Measurements from ENCODE around the gene GABRB1.
A peak's percentile ranks its signal among the peaks of the same experiment; 100 is the strongest.

Gene GABRB1

DNA sequence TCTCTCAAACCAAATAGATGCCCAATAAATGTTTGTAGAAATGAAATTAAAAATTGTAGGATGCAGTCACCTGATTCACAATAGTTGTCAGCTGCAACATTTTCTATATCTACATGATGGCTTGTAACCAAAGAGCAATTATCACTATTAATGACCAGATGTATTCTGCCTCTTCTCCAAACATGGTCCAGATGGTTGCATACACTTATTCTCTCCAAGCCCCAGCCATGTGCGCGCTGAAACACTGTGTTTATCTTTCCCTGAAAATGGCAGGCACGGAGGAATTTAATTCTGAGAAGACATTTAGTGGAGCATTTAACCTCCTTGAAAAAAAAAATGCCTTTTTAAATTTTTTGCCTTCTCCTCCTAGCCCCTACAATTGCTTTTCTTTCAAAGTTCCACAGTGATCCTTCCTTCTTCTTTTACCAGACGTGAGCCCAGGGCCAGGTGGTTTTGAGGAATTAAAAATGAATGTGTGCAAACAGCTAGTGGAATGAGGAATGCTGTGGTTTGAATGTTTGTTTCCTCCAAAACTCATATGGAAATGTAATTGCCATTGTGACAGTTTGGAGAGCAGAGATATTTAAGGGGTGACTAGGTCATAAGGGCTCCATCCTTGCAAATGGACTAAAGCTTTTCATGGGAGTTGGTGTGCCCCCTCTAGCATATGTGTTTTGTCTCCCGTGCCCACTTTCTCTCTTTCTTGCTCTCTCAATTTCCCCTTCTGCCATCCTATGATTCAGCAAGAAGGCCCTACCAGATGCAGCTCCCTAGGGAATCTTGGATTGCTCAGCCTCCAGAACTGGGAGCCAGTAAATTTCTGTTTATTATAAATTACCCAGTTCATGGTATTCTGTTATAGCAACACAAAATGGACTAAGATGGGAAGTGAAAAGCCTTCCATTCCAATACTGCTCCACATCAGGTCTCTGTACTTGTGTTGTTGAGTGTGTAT lies 136.0 kb downstream of the GABRB1 start:
- TF ChIP-seq, protein P1, sequence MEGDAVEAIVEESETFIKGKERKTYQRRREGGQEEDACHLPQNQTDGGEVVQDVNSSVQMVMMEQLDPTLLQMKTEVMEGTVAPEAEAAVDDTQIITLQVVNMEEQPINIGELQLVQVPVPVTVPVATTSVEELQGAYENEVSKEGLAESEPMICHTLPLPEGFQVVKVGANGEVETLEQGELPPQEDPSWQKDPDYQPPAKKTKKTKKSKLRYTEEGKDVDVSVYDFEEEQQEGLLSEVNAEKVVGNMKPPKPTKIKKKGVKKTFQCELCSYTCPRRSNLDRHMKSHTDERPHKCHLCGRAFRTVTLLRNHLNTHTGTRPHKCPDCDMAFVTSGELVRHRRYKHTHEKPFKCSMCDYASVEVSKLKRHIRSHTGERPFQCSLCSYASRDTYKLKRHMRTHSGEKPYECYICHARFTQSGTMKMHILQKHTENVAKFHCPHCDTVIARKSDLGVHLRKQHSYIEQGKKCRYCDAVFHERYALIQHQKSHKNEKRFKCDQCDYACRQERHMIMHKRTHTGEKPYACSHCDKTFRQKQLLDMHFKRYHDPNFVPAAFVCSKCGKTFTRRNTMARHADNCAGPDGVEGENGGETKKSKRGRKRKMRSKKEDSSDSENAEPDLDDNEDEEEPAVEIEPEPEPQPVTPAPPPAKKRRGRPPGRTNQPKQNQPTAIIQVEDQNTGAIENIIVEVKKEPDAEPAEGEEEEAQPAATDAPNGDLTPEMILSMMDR (IDR thresholded peaks at IDR 0.05), result no peak
- H3K4me3 ChIP-seq, result no peak overlapping the region
- no peak for DNase-seq (ENCODE audit: low spot score)
- no peak overlapping the region for H3K27ac ChIP-seq

DNA sequence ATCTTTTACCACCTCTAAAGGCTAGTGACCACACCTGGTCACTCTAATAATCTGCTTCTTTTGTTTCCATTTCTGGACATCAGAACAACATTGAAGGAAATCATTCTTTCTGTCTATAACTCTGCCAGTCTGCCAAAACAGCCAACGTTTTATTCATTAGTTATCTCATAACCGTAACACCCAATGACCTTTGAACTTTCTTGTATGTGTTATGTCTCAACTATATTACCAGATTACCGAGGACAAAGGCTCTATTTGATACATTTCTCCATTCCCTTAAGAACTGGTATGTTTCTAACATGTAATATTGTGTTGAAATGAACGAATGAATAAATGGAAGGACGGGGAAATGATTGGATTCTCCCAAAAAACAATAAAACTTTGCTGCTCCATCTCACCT lies 152.7 kb downstream of the GABRB1 start:
- H3K4me3 ChIP-seq, result no peak overlapping the region
- TF ChIP-seq, protein P1 (IDR thresholded peaks at IDR 0.05), result no peak
- DNase-seq (ENCODE audit: low spot score), result no peak
- no peak overlapping the region for H3K27ac ChIP-seq

DNA sequence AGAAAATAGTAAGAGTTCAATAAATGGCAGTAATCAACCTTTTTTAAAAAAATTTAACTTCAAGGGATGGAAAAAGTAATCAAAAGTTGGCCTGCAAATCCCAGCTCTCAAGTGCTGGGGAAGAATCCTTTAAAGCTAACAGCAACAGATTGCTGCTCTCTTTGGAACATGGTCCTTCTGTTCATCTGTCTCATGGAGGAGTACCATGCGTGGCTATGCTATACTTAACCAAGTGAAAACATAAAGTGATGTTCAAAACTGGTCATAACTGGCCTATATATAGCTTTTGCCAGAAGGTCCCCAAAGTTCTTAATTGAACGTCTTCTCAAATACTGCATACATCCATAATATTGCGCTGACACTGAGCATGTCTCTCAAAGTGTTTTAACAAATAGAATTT lies 154.4 kb downstream of the GABRB1 start:
- DNase-seq (ENCODE audit: low spot score), result no peak
- TF ChIP-seq, protein P1 (IDR thresholded peaks at IDR 0.05), result no peak
- Histone ChIP-seq H3K27ac (no peak overlapping the region), H3K4me3 (no peak overlapping the region)

DNA sequence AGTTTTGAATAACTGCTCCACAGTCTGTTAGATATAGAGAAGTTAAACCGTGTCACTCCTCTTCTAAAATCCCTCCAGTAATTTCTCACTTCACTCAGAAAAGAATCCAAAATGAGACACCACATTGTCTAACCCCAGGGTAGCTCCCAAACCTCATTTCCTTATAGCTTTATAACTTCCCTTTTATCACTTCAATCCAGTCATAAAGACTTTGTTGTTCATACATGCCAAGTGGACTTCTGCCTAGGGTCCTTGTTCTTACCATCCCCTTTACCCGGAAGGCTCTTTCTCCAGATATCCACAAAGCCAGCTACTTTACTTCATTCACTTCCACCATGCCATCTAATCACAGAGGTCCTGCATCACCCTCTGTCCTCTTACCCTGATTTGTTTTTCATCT lies 156.2 kb downstream of the GABRB1 start:
- H3K27ac ChIP-seq, result no peak overlapping the region
- TF ChIP-seq, protein P1 (IDR thresholded peaks at IDR 0.05), result no peak
- DNase-seq (ENCODE audit: low spot score), result no peak
- H3K4me3 ChIP-seq, result no peak overlapping the region

DNA sequence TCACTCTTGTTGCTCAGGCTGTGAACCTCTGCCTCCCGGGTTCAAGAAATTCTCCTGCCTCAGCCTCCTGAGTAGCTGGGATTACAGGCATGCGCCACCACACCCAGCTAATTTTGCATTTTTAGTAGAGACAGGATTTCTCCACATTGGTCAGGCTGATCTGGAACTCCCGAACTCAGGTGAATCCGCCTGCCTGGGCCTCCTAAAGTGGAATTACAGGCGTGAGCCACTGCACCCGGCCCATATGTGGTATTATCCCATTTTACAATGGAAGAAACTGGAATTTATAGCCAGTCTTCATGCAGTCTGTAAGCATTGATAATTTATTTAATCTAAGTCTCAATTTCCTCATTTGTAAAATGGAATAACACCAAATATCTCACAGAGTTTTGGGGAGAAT lies 161.8 kb downstream of the GABRB1 start:
- no peak for DNase-seq (ENCODE audit: low spot score)
- Histone ChIP-seq H3K4me3 (no peak overlapping the region), H3K27ac (no peak overlapping the region)
- TF ChIP-seq, protein P1 (IDR thresholded peaks at IDR 0.05), result no peak

DNA sequence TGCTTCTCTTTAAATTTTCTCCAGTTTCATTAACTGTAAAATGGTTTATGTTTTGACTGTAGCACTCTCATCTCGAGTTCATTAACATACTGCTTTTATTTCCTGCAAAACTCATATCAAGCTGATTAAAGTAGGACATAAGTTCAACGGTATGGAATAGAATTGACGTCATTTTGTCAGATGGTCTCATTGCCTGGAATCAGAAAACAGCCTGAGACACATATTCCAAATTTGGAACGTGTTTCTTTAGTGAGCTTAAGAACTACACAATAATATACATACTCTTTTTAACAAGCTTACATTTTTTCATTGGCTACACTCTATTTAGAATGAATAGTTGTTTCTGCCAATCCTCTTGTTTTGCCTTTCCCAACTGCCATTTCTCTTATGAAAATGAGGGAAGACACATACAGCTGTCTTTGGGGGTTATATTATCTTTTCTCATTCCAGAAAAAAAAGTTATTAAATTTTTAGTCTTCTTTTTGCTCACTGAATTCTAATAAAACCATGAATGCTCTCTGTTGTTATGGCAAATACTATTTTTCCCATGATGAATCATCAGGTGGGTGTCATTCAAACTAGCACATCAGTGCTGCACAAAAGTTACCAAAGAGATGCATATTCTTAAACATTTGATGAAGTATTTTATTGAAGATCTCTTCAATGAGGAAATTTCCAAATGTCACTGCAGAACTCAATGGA lies 162.8 kb downstream of the GABRB1 start:
- H3K4me3 ChIP-seq, result no peak overlapping the region
- peak overlapping the region in 1 of 2 donors; percentile 16 for H3K27ac ChIP-seq
- DNase-seq (ENCODE audit: low spot score), result no peak
- TF ChIP-seq, protein P1 (IDR thresholded peaks at IDR 0.05), result no peak

Measured in coronary artery (tissue), 2 donors.